ENCODE results near the gene HOXC4.

Gene HOXC4

DNA sequence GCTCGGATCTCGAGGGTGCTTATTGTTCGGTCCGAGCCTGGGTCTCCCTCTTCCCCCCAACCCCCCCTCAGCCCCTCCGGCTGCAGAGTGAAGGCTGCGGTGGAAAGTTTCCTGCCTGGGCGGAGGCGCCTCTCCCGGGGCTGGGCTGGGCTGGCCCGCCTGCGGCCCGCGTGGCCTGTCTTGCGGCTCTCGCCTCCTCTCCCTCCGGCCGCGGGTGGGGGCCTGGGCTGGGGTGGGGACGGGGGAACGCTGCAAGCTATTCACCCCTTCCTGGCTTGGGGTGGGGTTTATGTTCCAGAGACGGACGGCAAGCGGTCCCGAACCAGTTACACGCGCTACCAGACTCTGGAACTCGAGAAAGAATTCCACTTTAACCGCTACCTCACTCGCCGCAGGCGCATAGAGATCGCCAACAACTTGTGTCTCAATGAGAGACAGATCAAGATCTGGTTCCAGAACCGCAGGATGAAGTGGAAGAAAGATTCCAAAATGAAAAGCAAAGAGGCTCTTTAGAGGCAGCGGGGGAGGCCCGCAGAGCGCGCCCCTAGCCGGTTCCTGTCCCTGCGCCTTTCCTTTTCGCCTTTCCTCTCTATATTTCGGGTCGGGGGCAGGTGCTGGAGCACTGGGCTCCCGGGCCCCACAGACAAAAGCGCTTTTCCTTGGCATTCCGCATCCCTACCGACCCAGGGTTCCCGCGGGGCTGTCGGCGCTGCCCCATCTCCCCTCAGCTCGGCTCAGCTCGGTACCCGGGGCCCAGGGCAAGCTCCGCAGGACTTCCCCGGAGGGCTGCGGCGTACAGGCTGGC is 19.5 kb upstream of the HOXC4 start:
- Histone ChIP-seq H3K27me3 (ENCODE audit: low read depth, low read length) (no peaks in the 10 kb centered on the region), H3K9me3 (ENCODE audit: insufficient read depth, low read length) (no peaks in the 10 kb centered on the region), H3K79me2 (ENCODE audit: low read length) (no peaks in the 10 kb centered on the region)

DNA sequence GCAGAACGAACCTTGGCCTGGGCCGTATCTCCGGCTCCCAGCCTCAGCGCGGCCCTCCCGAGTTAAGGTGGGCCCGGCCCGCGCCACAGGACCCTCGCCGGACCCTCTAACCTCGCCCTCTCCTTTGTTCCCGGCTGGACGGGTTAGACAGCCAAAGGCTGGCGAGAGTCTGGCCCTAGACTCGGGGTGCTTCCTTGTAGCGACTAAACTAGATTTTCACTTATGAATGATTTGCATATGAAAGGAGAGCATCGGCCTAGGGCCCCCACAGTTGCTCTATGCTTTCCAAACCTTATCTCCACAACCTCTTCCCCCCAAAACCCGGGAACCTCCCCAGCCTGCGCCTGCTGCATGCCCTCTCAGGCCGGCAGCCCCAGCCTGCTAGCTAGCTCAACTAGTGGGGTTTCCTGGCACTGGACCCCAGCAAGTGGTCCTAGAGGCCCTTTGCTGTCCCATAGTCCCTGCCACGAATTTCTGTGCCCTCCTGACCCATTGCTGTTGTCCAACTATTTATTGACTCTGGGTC is 18.8 kb upstream of the HOXC4 start:
- TF ChIP-seq, protein P1, sequence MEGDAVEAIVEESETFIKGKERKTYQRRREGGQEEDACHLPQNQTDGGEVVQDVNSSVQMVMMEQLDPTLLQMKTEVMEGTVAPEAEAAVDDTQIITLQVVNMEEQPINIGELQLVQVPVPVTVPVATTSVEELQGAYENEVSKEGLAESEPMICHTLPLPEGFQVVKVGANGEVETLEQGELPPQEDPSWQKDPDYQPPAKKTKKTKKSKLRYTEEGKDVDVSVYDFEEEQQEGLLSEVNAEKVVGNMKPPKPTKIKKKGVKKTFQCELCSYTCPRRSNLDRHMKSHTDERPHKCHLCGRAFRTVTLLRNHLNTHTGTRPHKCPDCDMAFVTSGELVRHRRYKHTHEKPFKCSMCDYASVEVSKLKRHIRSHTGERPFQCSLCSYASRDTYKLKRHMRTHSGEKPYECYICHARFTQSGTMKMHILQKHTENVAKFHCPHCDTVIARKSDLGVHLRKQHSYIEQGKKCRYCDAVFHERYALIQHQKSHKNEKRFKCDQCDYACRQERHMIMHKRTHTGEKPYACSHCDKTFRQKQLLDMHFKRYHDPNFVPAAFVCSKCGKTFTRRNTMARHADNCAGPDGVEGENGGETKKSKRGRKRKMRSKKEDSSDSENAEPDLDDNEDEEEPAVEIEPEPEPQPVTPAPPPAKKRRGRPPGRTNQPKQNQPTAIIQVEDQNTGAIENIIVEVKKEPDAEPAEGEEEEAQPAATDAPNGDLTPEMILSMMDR (IDR thresholded peaks at IDR 0.05; ENCODE audit: low read depth, low read length) = no peak
- no peak for TF ChIP-seq EZH2phosphoT487 (IDR thresholded peaks at IDR 0.05; ENCODE audit: low read depth)
- Histone ChIP-seq H3K9ac (ENCODE audit: low read length) (no peak overlapping the region), H3K79me2 (ENCODE audit: low read length) (no peaks in the 10 kb centered on the region), H4K20me1 (ENCODE audit: insufficient read depth, low read length) (no peaks in the 10 kb centered on the region), H3K9me3 (ENCODE audit: insufficient read depth, low read length) (no peaks in the 10 kb centered on the region), H3K4me3 (ENCODE audit: low read length) (no peak overlapping the region), H3K36me3 (replicated peaks; ENCODE audit: low read depth, low read length) (no peaks in the 10 kb centered on the region), H3K27me3 (ENCODE audit: low read depth, low read length) (no peaks in the 10 kb centered on the region), H3K4me1 (ENCODE audit: low read length) (0 out of 2 replicates have a peak, but pooled peaks cover 3% of the 10 kb centered on the region), H2AFZ (ENCODE audit: low read depth, low read length) (no peak overlapping the region), H3K27ac (ENCODE audit: low read length) (no peak overlapping the region), H3K4me2 (ENCODE audit: low read length) (no peak overlapping the region)

More for the DNA sequence above, 19.5 kb upstream of the HOXC4 start:
- Histone ChIP-seq H3K9ac (ENCODE audit: low read length) (no peak overlapping the region), H3K27ac (ENCODE audit: low read length) (no peak overlapping the region), H3K4me2 (ENCODE audit: low read length) (no peak overlapping the region), H4K20me1 (ENCODE audit: insufficient read depth, low read length) (no peaks in the 10 kb centered on the region), H3K4me3 (ENCODE audit: low read length) (no peak overlapping the region), H3K36me3 (replicated peaks; ENCODE audit: low read depth, low read length) (no peaks in the 10 kb centered on the region), H3K4me1 (ENCODE audit: low read length) (0 out of 2 replicates have a peak, but pooled peaks cover 3% of the 10 kb centered on the region), H2AFZ (ENCODE audit: low read depth, low read length) (no peak overlapping the region)
- TF ChIP-seq EZH2phosphoT487 (IDR thresholded peaks at IDR 0.05; ENCODE audit: low read depth) = no peak
- TF ChIP-seq, protein P1 (IDR thresholded peaks at IDR 0.05; ENCODE audit: low read depth, low read length) = no peak

DNA sequence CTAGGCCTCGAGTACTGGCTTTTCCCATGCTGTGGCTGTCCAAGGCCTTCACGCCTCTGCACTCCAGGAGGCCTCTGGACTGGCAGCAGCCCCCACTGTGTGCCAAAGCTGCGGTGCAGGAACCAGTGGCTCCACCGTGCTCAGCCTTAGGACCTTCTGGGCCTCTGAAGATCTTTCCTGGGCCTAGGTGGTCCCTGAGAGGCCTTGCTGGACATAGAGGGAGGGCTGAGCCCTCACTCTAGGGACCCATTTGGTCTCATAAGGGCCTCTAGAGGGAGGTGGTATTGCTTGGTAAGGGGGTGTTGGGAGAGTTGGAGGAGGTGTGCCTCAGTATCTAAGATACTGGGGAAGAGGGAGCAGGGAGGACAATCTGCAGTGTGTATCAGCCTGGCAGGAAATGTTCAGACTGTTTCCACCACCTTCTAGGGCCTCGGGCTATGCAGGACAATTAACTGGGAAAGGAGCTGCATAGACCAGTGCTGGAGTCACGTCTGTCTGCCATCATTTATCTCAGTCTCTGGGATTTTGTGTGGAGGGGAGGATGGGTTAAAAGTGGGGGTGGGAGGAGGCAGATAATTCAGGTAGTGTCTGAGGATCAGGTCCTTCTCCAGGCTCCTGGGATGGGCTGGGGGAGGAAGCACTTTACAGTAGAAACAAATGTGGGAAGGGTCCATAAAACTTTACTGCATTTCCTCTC is 17.9 kb upstream of the HOXC4 start:
- no peaks in the 10 kb centered on the region for H3K27me3 ChIP-seq (ENCODE audit: low read depth, low read length)
- no peaks in the 10 kb centered on the region for H3K79me2 ChIP-seq (ENCODE audit: low read length)
- no peak for TF ChIP-seq EZH2phosphoT487 (IDR thresholded peaks at IDR 0.05; ENCODE audit: low read depth)
- TF ChIP-seq, protein P1 (IDR thresholded peaks at IDR 0.05; ENCODE audit: low read depth, low read length) = no peak
- no peaks in the 10 kb centered on the region for H3K9me3 ChIP-seq (ENCODE audit: insufficient read depth, low read length)
- H3K4me3 ChIP-seq (ENCODE audit: low read length) = no peak overlapping the region
- no peaks in the 10 kb centered on the region for H4K20me1 ChIP-seq (ENCODE audit: insufficient read depth, low read length)
- no peak overlapping the region for H3K4me2 ChIP-seq (ENCODE audit: low read length)
- no peaks in the 10 kb centered on the region for H3K36me3 ChIP-seq (replicated peaks; ENCODE audit: low read depth, low read length)
- H3K4me1 ChIP-seq (ENCODE audit: low read length) = 0 out of 2 replicates have a peak, but pooled peaks cover 3% of the 10 kb centered on the region
- no peak overlapping the region for H3K27ac ChIP-seq (ENCODE audit: low read length)
- no peak overlapping the region for H2AFZ ChIP-seq (ENCODE audit: low read depth, low read length)
- no peak overlapping the region for H3K9ac ChIP-seq (ENCODE audit: low read length)
